Breast epithelium (tissue), 4 donors: Measurements from ENCODE around the gene SLC37A1. TPM values are rescaled to one million over a fixed set of nuclear protein-coding genes. Genes with fewer than 3 reads are reported as not detected.
A peak's percentile ranks its signal among the peaks of the same experiment; 100 is the strongest.

ENCODE experiments used
- DNase-seq, 2 donors: peaks; one replicate each; pipeline ENCODE4 v3.0.0-alpha.2; 2019; ENCODE audit warnings: low spot score in 2 of 2
- H3K27ac ChIP-seq, 2 donors: fragments of 200-600 bp; sonication (generic) in 1 of 2; one replicate each; pipeline ENCODE4 v1.5.1; 2016 to 2019; ENCODE audit warnings: mild to moderate bottlenecking in 1 of 2
- H3K27me3 ChIP-seq, 2 donors: fragments of 200-600 bp; sonication (generic) in 1 of 2; one replicate each; pipeline versions ENCODE4 v1.5.1 to v1.6.0; 2017 to 2019; ENCODE audit warnings: control low read depth in 1 of 2, mild to moderate bottlenecking in 1 of 2
- H3K36me3 ChIP-seq: fragments of 200-600 bp; one replicate; pipeline ENCODE4 v1.5.1; 2019
- H3K4me1 ChIP-seq, 2 donors: fragments of 200-600 bp; sonication (generic); one replicate each; pipeline ENCODE4 v1.5.1; 2016 to 2019; ENCODE audit warnings: control low read depth in 1 of 2
- H3K4me3 ChIP-seq, 3 donors: fragments of 200-600 bp; sonication (generic); 1 replicate in 2 of 3; 2 replicates in 1 of 3; pipeline ENCODE4 v1.5.1; 2016 to 2019; ENCODE audit warnings: mild to moderate bottlenecking in 3 of 3, moderate library complexity in 2 of 3
- H3K9me3 ChIP-seq, 2 donors: fragments of 200-600 bp; sonication (generic) in 1 of 2; one replicate each; pipeline ENCODE4 v1.5.1; 2016 to 2019; ENCODE audit warnings: control low read depth in 1 of 2
- CTCF ChIP-seq, 3 donors: fragments of 450-650 bp; IDR thresholded peaks; one replicate each; pipeline ENCODE4 v1.5.1; 2016 to 2017; ENCODE audit warnings: antibody characterized with exemption in 3 of 3, mild to moderate bottlenecking in 3 of 3, moderate library complexity in 3 of 3
- POLR2A ChIP-seq: fragments of 450-650 bp; IDR thresholded peaks from one replicate; pipeline ENCODE4 v1.6.1; 2016; ENCODE audit warnings: antibody characterized with exemption, mild to moderate bottlenecking, moderate library complexity
- POLR2AphosphoS5 ChIP-seq, 3 donors: sonication (generic); formaldehyde crosslinking; IDR thresholded peaks; one replicate each; pipeline ENCODE4 v1.6.1; 2017; ENCODE audit warnings: antibody characterized with exemption in 3 of 3
- intact Hi-C: fragments of 100-400 bp; cut with DNase I; formaldehyde crosslinking; loops from one replicate; pipeline ENCODE4 v1.15.1; 2023; ENCODE audit warnings: low total_unique reads
- total RNA-seq, 3 donors: library from RNA; depleted of rRNA; stranded (reverse); fragments of >200 nt; gene quantifications; one replicate each; pipeline ENCODE4 v1.1.0, GENCODE V29; 2016

The SLC37A1 gene
- total RNA-seq, 3 donors from 2014 or later: 7.5 to 18.4 (median 18.4) TPM

- Histone ChIP-seq H3K36me3 (no peaks in the 10 kb centered on the region), H3K9me3 (no peaks in the 10 kb centered on the region), H3K27me3 (no peaks in the 10 kb centered on the region), H3K27ac (peak overlapping the region; percentile 83 to 84), H3K4me1 (peaks cover 6 to 14% of the 10 kb centered on the region in 2 donors), H3K4me3 (no peak overlapping the region)
- no peak for DNase-seq
- intact Hi-C loops: no loop called here
- TF ChIP-seq POLR2AphosphoS5 (IDR thresholded peaks at IDR 0.05): no peak
- TF ChIP-seq POLR2A: no peak
- TF ChIP-seq CTCF (IDR thresholded peaks at IDR 0.05): no peak
Measured at GRCh38 chr21:42512346-42513034, 1.2 kb upstream of the SLC37A1 start.

GRCh38 chr21:42513985-42514882 lies 582 bp downstream of the SLC37A1 start:
- peak overlapping the region; percentile 83 to 86 for H3K27ac ChIP-seq
- no peaks in the 10 kb centered on the region for H3K9me3 ChIP-seq
- intact Hi-C loops: no loop called here
- peaks cover 6 to 18% of the 10 kb centered on the region in 2 donors for H3K4me1 ChIP-seq
- H3K27me3 ChIP-seq: no peaks in the 10 kb centered on the region
- H3K4me3 ChIP-seq: peak overlapping the region; percentile 77 to 82 (median 82)
- peak in 1 of 2 donors; percentile 40 for DNase-seq
- no peaks in the 10 kb centered on the region for H3K36me3 ChIP-seq
- TF ChIP-seq POLR2A (no peak), POLR2AphosphoS5 (IDR thresholded peaks at IDR 0.05) (peak in 1 of 3 donors; percentile 22)

- Histone ChIP-seq H3K4me1 (peaks cover 6 to 18% of the 10 kb centered on the region in 2 donors), H3K27me3 (no peaks in the 10 kb centered on the region), H3K27ac (peak overlapping the region; percentile 83 to 86), H3K36me3 (no peaks in the 10 kb centered on the region), H3K9me3 (no peaks in the 10 kb centered on the region), H3K4me3 (peak overlapping the region; percentile 77 to 82 (median 82))
- intact Hi-C loops: no loop called here
- no peak for DNase-seq
- TF ChIP-seq CTCF (IDR thresholded peaks at IDR 0.05): no peak
- no peak for TF ChIP-seq POLR2AphosphoS5 (IDR thresholded peaks at IDR 0.05)
- no peak for TF ChIP-seq POLR2A
Measured at GRCh38 chr21:42514883-42515228, 1.2 kb downstream of the SLC37A1 start.

GRCh38 chr21:42515708-42516502 lies 2.3 kb downstream of the SLC37A1 start:
- H3K27ac ChIP-seq: peak overlapping the region in 1 of 2 donors; percentile 10
- peak in 1 of 3 donors; percentile 27 for TF ChIP-seq POLR2AphosphoS5 (IDR thresholded peaks at IDR 0.05)
- no peak for TF ChIP-seq POLR2A
- peaks cover 6 to 18% of the 10 kb centered on the region in 2 donors for H3K4me1 ChIP-seq
- no peaks in the 10 kb centered on the region for H3K9me3 ChIP-seq
- H3K36me3 ChIP-seq: no peaks in the 10 kb centered on the region
- intact Hi-C loops: no loop called here
- peak overlapping the region in 1 of 3 donors; percentile 34 for H3K4me3 ChIP-seq
- H3K27me3 ChIP-seq: no peaks in the 10 kb centered on the region
- peak in 1 of 2 donors; percentile 61 for DNase-seq

GRCh38 chr21:42518215-42518614 lies 4.6 kb downstream of the SLC37A1 start:
- no peaks in the 10 kb centered on the region for H3K27me3 ChIP-seq
- intact Hi-C loops: no loop called here
- TF ChIP-seq CTCF (IDR thresholded peaks at IDR 0.05) (no peak), POLR2AphosphoS5 (IDR thresholded peaks at IDR 0.05) (no peak), POLR2A (no peak)
- H3K27ac ChIP-seq: peak overlapping the region; percentile 67 to 77
- H3K4me1 ChIP-seq: peaks cover 6 to 18% of the 10 kb centered on the region in 2 donors
- no peak overlapping the region for H3K4me3 ChIP-seq
- peak in 1 of 2 donors; percentile 43 for DNase-seq
- no peaks in the 10 kb centered on the region for H3K9me3 ChIP-seq
- H3K36me3 ChIP-seq: no peaks in the 10 kb centered on the region
